ENCODE results near the gene CIBAR2.
"Not testable (repeated sequence)": the region's sequence is repeated elsewhere in the genome, so short reads cannot be mapped to it uniquely, and the experiment has no call there.

The CIBAR2 gene

DNA sequence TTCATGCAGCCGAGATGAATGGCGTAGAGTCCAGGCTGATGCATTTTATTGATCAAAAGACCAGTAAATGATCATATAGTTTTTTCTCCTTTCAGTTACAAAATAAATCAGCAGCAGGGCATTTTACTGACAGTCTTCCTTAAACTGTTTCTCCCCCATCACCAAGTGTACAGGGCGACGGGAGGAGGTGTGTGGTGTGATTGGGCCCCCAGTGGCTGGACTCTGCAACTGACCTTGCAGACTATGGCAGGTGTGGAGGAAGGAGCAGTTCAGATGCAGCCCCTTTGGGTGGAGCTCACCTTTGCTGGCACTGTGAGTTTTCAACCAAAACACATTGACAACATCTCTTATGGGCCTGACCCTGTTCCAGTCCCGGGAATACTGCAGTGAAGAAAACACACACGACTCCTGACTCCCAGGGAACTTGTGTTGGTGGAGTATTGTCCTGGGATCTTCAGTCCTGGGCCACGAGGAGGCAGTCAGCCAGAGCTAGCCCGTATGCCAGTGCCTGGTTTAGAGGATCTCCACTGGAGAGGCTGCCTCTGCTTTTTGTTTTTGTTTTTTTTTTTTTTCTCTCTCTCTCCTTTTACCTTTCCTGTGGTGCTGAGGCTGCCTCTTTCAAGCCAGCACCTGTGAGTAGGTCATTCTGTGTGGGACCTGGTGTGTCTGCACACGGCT lies 54.9 kb downstream of the CIBAR2 start:
- DNase-seq: peak; percentile 24

DNA sequence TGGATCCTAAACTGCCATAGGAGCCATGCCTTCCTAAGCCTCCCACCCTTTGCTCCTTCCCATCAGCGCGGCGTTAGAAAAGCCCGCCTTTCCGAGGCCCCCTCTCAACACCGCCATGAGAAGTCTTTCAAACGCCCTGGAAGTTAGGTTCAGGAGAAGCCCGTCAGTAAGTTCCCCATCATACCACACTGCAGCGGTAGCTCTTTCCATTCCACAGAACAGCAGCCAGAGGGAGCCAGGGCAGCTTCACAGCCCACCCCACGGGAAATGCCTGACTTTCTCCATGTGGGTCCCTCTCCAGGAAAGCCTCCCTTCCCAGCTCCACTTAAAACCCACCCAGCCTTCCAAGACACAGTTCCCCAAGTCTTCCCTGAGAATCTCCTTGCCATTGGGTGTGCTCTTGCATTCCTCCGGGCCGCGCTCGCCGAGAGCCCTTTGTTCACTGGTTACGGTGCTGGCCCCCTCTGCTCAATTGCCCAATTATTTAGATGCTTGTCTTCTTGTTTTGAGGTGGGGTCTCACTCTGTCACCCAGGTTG lies 56.0 kb downstream of the CIBAR2 start:
- peak; percentile 13 for DNase-seq

DNA sequence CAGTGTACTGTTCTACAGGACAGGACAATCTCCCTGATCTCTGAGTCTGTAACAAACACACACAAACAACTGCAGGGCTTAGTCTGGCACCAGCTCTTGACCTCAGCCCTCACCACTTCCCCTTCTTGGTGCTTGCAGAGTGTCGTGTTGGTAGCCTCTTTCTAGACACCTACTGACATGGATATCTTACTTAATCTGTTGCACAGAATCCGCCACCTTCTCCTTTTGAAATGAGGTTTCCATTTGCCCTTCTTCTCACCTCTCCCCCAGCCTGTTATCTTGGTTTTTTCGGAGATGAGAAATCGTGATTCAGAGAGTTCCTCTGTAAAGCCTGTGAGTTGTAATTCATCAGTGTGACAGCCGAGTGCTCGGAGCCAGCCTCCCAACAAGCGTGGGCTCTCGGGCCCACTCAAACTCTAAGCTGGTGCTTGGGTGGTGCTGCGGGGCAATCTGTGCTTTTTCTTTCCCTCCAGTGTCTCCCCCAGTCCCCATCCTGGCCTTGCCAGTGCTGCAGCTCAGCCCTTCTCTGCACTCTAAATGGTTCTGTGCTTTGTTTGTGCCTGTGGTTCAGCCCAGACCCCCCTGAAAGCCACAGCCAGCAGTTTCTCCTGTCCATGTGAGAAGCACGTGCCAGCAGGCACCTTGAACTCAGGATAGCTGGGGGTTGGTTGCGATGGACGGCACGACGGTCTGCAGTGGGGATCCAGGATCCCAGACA lies 56.6 kb downstream of the CIBAR2 start:
- DNase-seq: peak; percentile 78

DNA sequence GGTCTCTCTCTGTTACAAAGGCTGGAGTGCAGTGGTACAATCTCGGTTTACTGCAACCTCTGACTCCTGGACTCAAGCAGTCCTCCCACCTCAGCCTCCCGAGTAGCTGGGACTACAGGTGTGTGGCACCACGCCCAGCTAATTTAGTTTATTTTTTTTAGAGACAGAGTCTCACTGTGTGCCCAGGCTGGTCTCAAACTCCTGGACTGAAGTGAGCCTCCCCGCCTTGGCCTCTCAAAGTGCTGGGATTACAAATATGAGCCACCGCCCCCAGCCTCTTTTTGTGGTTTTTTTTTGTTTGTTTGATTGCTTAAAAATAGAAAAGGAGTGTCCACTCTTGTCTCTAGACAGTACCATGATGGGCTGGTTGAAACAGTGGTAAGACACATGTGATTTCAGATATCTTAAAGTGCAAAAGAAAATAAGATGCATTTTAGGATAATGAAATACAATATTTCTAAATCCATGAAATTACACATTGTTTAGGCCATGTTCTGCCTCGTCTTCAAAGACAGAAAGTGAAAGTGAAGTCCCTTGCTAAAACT lies 57.3 kb downstream of the CIBAR2 start:
- peak; percentile 11 for DNase-seq

DNA sequence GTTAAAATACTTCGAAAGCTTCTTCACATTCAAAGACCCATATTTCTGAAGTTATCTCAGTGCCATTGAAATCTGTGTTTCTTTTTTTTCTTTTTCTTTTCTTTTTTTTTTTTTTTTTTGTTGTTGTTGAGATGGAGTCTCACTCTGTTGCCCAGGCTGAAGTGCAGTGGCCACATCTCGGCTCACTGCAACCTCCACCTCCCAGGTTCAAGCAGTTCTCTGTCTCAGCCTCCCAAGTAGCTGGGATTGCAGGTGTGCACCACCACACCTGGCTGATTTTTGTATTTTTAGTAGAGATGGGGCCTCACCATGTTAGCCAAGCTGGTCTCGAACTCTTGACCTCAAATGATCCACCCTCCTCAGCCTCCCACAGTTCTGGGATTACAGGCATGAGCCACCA lies 58.0 kb downstream of the CIBAR2 start:
- DNase-seq: not testable (repeated sequence)

DNA sequence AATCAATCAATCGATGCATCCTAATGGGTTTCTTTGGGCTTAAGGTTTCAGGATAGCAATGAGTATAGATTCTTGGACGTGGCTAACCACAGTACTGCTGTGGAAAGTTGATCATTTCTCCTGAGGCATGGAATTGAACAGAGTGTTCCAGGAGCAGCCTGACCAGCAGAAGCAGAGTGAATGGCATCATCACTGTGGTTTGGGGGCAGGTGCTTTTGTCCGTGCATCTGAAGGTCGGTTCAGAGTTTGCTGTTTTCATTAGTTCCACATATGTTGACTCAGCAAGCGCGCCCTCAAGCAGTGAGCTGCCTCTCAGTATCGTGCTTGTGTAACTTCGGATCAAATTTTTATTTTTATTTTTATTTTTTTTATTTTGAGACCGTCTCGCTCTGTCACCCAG lies 59.7 kb downstream of the CIBAR2 start:
- no peak for DNase-seq

DNA sequence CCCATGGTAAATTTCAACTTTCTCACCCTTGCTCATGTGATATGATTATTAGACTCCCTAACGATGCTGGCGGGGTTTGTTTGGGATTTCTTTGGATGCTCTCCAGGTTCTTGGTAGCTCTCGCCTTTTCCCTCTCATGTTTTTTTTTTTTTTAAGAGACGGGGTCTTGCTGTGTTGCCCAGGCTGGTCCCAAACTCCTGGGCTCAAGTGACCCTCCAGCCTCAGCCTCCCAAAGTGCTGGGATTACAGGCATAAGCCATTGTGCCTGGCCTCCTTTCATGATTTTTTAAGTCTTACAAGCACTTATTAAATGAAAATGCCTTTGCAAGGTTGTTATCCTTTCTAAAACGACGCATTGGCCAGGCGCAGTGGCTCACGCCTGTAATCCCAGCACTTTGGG lies 60.6 kb downstream of the CIBAR2 start:
- DNase-seq: no peak

DNA sequence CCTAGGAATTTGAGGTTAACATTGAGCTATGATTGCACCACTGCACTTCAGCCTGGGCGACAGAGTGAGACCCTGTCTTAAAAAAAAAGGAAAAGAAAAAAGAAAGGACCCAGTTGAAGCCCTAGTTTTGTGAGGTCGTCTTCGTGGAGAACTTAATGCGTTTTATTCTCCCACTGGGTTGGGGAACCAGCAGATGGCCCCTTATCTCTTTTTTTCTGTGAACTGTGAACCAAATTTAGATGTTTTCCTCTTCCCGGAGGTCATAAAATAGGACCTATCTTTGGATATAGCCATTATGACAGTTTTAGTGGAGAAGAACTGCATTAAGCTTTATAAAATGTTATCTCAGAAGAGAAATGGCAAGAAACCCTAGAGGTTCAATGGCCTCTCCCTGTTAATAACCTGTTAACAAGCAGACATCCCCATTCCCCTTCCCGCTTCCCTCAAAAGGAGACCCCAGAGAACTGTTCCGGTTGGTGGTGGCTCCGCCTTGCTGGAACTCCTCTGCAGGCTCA lies 61.1 kb downstream of the CIBAR2 start:
- no peak for DNase-seq

DNA sequence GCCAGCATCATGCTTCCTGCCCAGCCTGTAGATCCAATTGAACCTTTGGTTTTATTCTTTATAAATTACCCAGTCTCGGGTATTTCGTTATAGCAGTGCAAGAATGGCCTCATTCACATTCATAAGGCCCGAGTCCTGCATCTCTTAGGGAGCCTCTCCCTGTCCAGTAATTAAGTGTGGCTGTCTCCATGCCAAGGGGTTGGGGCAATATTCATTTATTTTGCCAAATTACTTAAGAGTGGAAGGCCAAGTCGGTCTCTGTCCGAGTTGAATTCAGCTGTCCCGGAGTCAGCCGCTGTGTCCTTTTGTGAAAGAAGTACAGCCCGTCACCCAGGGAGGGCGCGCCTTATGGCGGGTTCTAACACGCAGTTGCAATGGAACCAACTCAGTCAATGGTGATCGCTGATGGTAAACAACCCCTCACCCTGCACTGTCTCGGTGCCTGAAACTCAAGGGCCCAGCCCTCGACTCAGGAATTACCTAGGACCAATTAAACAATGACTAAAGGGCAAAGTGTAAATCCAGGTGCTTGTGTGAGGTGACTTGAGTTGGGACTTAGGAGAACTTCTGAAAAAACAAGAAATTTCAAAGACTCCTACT lies 62.5 kb downstream of the CIBAR2 start:
- DNase-seq: no peak

DNA sequence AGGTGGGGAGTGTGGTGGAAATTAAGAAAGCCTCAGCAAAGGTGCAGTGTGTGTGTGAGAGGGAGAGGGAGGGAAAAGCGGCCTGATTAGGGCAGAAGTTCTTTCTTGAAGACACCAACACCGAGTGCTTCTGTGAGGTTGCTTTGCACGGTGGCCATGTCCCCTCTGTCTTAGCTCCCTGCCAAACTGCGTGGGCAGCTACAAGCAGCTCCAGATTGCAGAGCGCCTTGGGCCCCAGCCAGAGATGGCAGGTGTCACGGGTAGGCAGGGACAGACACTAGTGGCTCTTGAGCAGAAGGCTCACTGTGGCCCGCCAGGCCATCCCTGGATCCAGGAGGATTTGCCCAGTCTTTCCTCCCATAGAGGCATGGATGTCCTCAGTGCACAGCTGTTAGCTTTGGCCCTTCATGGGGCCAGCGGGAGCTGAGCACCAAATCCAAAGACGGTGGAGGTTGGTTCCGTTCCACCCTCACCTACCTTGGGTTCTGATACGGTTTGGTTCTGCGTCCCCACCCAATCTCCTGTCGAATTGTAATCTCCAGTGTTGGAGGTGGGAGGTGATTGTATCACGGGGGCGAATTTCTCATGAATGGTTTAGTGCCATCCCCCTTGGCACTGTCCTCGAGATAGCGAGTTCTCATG lies 63.2 kb downstream of the CIBAR2 start:
- no peak for DNase-seq

Data from activated CD4-positive, alpha-beta T cell treated with anti-CD3 and anti-CD28 coated beads for 48 hours (primary cell).